OCI-LY3 (cell line): ENCODE data around the gene HK2.

Experiments used
- H2AFZ ChIP-seq: fragments of 200-600, 300-600 bp; shearing (Covaris generic); 2 replicates; pipeline ENCODE4 v1.6.0; 2014; ENCODE audit warnings: antibody characterized with exemption, low read depth, low read length
- H3K27ac ChIP-seq: fragments of 200-600, 300-600 bp; sonication (generic); 2 replicates; pipeline ENCODE4 v1.5.1; 2014; ENCODE audit warnings: mild to moderate bottlenecking, low read length, moderate library complexity, mixed read lengths
- H3K27me3 ChIP-seq: fragments of 200-600, 300-600 bp; sonication (generic); 2 replicates; pipeline ENCODE4 v1.6.1; 2014; ENCODE audit warnings: low read depth, low read length, mixed read lengths
- H3K36me3 ChIP-seq: fragments of 200-600, 300-600 bp; sonication (generic); replicated peaks from 2 replicates; pipeline ENCODE3; 2014; ENCODE audit warnings: low read depth, low read length, mixed read lengths
- H3K4me1 ChIP-seq: fragments of 300-600, 200-600 bp; sonication (generic); 2 replicates; pipeline ENCODE4 v1.6.1; 2014; ENCODE audit warnings: low read length, mixed read lengths
- H3K4me2 ChIP-seq: fragments of 200-600, 300-600 bp; sonication (generic); 2 replicates; pipeline ENCODE4 v1.6.1; 2014; ENCODE audit warnings: low read length, mixed read lengths
- H3K4me3 ChIP-seq: fragments of 300-600, 200-600 bp; sonication (generic); 2 replicates; pipeline ENCODE4 v1.5.1; 2014; ENCODE audit warnings: antibody characterized with exemption, mild to moderate bottlenecking, low read length, moderate library complexity
- H3K79me2 ChIP-seq: fragments of 300-600, 200-600 bp; shearing (Covaris generic); 2 replicates; pipeline ENCODE4 v1.6.1; 2014; ENCODE audit warnings: mild to moderate bottlenecking, low read length, mixed read lengths
- H3K9ac ChIP-seq: fragments of 300-600, 200-600 bp; shearing (Covaris generic); 2 replicates; pipeline ENCODE4 v1.6.0; 2014; ENCODE audit warnings: mild to moderate bottlenecking, low read length, moderate library complexity
- H3K9me3 ChIP-seq: fragments of 200-600, 300-600 bp; shearing (Covaris generic); 2 replicates; pipeline ENCODE4 v1.6.1; 2014; ENCODE audit warnings: low read length, mixed read lengths; ENCODE audit not compliant: insufficient read depth
- H4K20me1 ChIP-seq: fragments of 200-600, 300-600 bp; sonication (generic); 2 replicates; pipeline ENCODE4 v1.6.1; 2016; ENCODE audit warnings: low read length, mixed read lengths; ENCODE audit not compliant: insufficient read depth
- EZH2phosphoT487 ChIP-seq: fragments of 200-600 bp; shearing (Covaris generic); IDR thresholded peaks from 2 replicates; pipeline ENCODE4 v1.6.1; 2018; ENCODE audit warnings: antibody characterized with exemption, mixed run types, low read depth
- TF ChIP-seq, protein P1 (sequence below): fragments of 200-600, 300-600 bp; sonication (generic); IDR thresholded peaks from 2 replicates; pipeline ENCODE4 v1.5.1; 2014; ENCODE audit warnings: antibody characterized with exemption, low read length, low read depth

Gene HK2

DNA sequence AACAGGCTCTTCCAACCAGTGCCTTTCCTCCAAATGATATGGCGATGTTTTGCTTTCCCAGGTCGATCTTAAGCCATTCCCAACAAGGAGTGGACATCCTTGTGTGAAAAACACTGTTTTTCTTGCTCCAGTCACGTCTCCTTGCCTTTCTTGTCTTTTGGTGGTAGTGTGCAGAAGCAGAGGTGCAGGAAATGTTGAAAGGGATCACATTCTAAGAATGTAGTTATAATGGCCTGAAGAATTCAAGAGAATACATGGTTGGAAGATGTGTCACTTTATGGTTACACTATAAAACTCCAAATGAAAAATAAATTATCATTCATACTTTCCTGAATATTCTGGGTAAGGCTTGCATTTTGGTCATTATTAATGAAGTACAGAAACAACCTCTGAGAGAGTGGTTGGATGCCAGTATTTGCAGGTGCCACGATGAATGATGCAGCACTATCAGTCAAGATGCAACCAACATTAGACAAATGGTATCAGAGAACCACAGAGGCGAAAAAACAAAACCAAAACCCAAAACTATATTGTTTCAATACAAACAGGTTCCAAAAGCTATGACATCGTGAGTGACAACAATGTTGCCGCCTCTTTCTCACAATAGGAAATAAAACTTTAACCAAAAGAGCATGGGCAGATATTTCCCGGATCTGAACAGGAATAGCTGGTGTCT, 97.0 kb downstream of the HK2 start:
- H2AFZ ChIP-seq: no peak overlapping the region
- TF ChIP-seq EZH2phosphoT487: no peak
- TF ChIP-seq, protein P1, sequence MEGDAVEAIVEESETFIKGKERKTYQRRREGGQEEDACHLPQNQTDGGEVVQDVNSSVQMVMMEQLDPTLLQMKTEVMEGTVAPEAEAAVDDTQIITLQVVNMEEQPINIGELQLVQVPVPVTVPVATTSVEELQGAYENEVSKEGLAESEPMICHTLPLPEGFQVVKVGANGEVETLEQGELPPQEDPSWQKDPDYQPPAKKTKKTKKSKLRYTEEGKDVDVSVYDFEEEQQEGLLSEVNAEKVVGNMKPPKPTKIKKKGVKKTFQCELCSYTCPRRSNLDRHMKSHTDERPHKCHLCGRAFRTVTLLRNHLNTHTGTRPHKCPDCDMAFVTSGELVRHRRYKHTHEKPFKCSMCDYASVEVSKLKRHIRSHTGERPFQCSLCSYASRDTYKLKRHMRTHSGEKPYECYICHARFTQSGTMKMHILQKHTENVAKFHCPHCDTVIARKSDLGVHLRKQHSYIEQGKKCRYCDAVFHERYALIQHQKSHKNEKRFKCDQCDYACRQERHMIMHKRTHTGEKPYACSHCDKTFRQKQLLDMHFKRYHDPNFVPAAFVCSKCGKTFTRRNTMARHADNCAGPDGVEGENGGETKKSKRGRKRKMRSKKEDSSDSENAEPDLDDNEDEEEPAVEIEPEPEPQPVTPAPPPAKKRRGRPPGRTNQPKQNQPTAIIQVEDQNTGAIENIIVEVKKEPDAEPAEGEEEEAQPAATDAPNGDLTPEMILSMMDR: no peak
- H3K36me3 ChIP-seq: no peaks in the 10 kb centered on the region

DNA sequence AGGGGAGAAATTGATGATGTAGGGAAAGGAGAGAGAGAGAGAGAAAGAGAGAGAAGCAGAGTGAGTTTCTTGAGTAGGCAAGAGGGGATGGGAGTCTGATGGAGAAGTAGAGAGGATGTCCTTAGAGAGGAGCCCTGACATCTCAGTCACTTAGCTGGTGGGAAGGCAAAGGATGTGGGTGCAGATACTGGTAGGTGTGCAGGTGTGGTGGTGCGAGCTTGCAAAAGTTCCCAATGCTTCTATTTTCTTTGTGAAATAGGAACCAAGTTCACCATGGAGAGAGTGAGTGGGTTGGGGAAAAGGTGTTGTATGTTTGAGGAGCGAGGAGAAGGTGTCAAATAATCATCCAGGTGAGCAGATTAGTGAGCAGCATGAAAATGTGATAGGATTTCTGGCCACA, 98.0 kb downstream of the HK2 start:
- Histone ChIP-seq H3K36me3 (no peaks in the 10 kb centered on the region), H3K79me2 (no peaks in the 10 kb centered on the region), H3K9ac (no peak overlapping the region), H3K27ac (no peak overlapping the region), H3K27me3 (peaks cover 39% of the 10 kb centered on the region), H3K4me3 (no peak overlapping the region), H4K20me1 (no peaks in the 10 kb centered on the region), H3K4me1 (no peaks in the 10 kb centered on the region), H3K9me3 (no peaks in the 10 kb centered on the region), H2AFZ (no peak overlapping the region), H3K4me2 (no peak overlapping the region)
- TF ChIP-seq EZH2phosphoT487: no peak
- TF ChIP-seq, protein P1: no peak

More for the DNA sequence above, 97.0 kb downstream of the HK2 start:
- no peaks in the 10 kb centered on the region for H3K79me2 ChIP-seq
- H3K4me3 ChIP-seq: no peak overlapping the region
- H4K20me1 ChIP-seq: no peaks in the 10 kb centered on the region
- no peaks in the 10 kb centered on the region for H3K4me1 ChIP-seq
- no peak overlapping the region for H3K4me2 ChIP-seq
- no peak overlapping the region for H3K9ac ChIP-seq
- no peak overlapping the region for H3K27ac ChIP-seq
- no peaks in the 10 kb centered on the region for H3K9me3 ChIP-seq
- peaks cover 30% of the 10 kb centered on the region for H3K27me3 ChIP-seq

DNA sequence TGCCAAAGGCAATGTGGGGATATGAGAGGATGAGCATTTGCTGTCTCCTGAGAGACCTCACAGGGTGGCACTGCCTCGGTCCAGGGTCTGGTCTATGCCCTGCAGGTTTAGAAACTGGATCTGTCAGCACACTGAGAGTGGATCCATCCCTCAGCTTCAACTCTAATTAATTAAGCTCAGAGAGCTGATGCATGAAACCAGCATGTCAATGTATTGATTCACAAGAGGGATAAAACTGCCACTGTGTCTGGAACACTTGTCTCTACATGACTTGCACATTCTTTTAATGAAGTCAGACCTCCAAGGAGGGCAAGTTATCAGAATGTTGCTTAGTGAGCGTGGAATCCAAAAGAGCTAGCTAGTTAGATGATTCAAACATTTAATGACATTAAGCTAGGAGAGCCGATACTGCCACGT, 102.1 kb downstream of the HK2 start:
- H3K9me3 ChIP-seq: no peaks in the 10 kb centered on the region
- H3K4me3 ChIP-seq: no peak overlapping the region
- peaks cover 41% of the 10 kb centered on the region for H3K27me3 ChIP-seq
- H3K4me2 ChIP-seq: no peak overlapping the region
- TF ChIP-seq, protein P1: no peak
- TF ChIP-seq EZH2phosphoT487: no peak
- H2AFZ ChIP-seq: no peak overlapping the region
- no peaks in the 10 kb centered on the region for H4K20me1 ChIP-seq
- no peak overlapping the region for H3K9ac ChIP-seq
- H3K36me3 ChIP-seq: no peaks in the 10 kb centered on the region
- no peaks in the 10 kb centered on the region for H3K4me1 ChIP-seq
- no peak overlapping the region for H3K27ac ChIP-seq
- no peaks in the 10 kb centered on the region for H3K79me2 ChIP-seq

DNA sequence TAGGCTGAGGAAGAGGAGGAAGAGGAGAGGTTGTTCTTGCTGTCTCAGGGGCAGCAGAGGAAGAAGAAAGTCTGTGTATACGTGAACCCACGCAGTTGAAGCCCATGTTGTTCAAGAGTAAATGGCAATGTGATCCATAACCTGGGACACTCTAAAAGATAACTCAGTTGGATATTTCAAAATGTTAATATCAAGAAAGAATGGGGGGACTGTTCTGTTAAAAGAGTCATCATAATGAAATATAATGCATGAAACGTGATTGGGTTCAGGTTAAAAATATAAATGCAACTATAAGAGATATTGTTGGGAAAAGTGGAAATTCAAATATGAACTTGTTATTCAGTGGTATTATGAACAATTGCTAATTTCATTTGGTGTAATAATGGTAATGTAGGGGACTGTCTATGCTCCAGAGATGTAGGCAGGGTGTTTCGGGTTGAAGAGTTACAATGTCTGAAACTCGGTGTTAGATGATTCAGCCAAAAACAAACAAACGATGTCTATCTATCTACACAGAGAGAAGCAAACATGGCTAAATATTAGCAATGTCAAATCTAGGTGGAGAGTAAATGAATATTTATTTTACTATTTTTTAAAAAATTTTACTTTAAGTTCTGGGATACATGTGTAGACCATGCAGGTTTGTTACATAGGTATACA, 103.4 kb downstream of the HK2 start:
- H3K27me3 ChIP-seq: peaks cover 38% of the 10 kb centered on the region
- H3K27ac ChIP-seq: no peak overlapping the region
- no peaks in the 10 kb centered on the region for H3K4me1 ChIP-seq
- no peaks in the 10 kb centered on the region for H4K20me1 ChIP-seq
- H3K9ac ChIP-seq: no peak overlapping the region
- H3K36me3 ChIP-seq: no peaks in the 10 kb centered on the region
- H3K4me2 ChIP-seq: no peak overlapping the region
- no peaks in the 10 kb centered on the region for H3K79me2 ChIP-seq
- TF ChIP-seq, protein P1: no peak
- TF ChIP-seq EZH2phosphoT487: no peak
- H3K4me3 ChIP-seq: no peak overlapping the region
- H2AFZ ChIP-seq: no peak overlapping the region
- H3K9me3 ChIP-seq: no peaks in the 10 kb centered on the region
